Measurements from ENCODE around the gene ALKBH3.
A peak's percentile ranks its signal among the peaks of the same experiment; 100 is the strongest.

The ALKBH3 gene

DNA sequence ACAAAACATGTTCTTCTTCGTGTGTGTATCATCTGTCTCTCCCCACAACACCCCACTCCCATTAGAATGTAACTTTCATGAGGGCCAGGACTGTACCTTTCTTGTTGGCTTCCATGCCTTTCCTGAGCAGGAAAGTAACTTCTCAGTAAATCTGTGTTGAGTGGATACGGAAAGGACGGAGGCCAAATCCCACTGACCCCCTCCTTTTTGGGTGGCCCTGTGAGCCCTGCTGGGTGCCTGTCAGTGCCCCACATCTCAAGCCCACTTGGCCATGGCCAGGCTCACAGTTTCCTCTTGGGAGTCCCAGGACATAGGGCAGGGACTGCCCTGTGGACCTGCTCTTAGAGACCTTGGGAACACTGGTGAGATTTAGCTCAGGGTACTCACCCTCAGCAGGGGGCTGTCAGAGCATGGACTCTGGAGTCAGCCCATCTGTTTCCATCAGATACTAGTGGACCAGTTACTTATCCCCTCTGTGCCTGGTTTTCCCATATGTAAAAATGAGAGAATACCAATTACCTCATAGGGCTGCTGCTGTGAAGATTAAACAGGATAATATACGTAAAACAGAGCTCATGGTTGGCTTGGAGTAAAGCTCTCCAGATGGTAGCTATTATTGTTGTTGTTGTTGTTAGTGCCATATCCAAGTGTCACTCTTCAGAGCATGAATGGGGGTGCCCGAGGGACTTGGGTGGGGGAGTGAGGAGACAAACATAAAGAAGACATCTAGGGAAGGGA lies 60.8 kb downstream of the ALKBH3 start:
- DNase-seq (ENCODE audit: low spot score), result no peak

- peak; percentile 29 for DNase-seq (ENCODE audit: low spot score)
These were observed 62.2 kb downstream of the ALKBH3 start for GRCh38 chr11:43942662-43943371.

DNA sequence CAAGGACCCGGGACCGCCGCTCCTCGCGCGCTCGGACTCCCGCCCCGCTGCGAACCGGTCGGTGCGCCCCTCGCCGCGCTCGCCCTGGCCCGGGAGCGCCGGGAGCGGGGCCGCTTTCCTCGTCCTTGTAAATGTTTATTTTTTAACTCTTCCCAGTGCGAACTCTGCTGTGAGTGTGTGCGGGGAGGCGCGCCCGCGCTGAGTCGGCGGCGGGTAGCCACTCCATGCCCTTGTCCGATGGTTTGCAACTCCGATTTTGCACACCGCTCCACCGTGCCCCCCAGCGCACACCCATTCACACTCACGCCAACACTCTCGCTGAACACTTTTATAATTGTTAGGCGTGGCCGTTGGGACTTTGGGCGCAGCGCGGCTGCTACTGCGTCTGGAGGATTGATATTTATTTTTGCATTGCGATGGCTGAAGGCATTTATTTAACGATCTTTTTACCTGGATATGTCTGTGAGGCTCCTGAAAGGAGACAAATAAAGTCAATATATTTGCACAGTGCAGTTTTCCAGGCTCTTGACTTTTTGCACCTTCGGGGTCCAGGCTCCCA lies 62.8 kb downstream of the ALKBH3 start:
- no peak for DNase-seq (ENCODE audit: low spot score)

DNA sequence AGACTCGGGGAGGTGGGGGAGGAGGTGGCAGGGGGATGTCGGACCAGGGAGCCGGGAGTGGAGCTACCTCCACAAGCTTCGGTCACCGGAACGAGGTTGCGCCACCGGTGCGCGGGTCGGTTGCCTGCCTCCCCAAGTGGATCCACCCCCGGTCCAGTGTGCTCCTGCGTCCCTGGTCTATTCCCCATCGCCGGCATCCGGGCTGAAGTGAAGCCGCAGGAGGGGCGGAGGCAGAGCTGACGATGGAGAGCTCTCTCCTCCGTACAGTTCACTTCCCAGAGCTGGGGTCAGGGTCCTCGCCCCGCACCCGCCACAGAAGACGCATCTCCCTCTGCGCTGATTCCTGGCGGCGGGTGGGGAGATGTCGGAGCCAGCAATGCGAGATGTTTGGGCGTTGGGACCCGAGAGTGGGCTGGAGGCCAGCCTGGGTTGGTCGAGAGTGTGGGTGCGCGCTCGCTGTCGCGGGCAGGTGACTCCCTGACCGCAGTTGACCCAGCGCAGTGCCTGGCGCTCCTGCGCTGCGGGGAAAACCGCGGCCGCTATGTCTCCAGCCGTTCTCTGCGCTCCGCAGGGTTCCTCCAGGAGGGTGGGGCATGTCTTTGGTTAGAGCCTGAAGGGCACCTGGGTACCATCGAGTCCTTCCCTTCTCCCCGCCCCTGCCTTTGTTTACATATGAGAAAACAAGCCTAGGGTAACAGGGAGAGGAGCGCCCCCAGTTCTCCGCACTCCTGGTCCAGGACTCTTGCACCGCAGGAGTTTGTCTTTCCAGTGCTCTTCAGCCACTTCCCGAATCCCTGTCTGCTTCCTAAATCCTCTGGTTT lies 63.5 kb downstream of the ALKBH3 start:
- peak; percentile 28 for DNase-seq (ENCODE audit: low spot score)

DNA sequence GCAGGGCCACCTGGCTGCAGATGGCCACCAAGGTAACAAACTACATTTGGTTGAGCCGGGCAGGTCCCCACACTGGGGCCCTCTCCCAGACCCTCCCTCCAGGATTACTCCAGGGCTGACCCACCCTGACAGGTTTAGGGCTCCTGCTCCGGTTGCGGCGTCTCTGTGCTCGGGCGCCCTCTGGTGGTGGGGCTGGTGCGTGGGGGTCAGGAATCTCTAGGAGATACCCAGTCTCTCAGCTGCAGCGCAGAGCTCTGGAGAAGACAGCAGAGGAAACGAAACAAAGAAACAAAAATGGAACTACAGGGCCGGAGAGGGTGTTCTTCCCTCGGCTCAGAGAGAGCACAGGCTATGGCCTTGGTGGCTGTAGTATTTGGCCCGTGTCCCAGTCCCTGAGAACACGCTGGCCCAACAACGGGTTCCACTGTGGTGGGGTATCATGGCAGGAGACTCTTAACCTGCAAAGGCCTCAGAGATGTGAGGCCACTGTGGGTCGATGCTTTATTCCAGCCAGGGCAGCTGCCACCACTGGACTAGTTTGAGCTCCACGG lies 64.2 kb downstream of the ALKBH3 start:
- DNase-seq (ENCODE audit: low spot score), result peak; percentile 32

GRCh38 chr11:43947003-43947500 lies 66.4 kb downstream of the ALKBH3 start:
- no peak for DNase-seq (ENCODE audit: low spot score)

DNA sequence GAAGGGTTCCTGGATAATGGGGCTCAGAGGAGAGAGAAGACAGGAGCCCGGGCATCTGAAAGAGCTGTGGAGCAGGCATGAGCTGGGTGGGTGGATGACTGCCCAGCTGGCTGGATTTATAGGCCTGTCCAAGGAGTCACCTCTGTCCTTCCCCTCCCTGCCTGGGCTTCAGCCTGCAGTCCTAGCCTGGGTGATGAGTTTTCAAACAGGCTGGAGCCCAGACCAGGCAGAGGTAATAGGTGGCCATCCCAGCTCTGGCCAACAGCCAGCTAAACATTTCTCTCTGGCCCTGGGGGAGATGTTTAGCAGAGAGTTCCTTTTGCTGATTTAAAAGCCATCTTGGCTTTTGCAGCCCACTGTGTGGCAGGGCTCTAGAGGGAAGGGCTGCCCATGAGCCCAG lies 67.2 kb downstream of the ALKBH3 start:
- no peak for DNase-seq (ENCODE audit: low spot score)

- DNase-seq (ENCODE audit: low spot score), result no peak
These were observed 68.0 kb downstream of the ALKBH3 start for GRCh38 chr11:43948341-43949225.

GRCh38 chr11:43950311-43950855 lies 69.8 kb downstream of the ALKBH3 start:
- DNase-seq (ENCODE audit: low spot score), result no peak

DNA sequence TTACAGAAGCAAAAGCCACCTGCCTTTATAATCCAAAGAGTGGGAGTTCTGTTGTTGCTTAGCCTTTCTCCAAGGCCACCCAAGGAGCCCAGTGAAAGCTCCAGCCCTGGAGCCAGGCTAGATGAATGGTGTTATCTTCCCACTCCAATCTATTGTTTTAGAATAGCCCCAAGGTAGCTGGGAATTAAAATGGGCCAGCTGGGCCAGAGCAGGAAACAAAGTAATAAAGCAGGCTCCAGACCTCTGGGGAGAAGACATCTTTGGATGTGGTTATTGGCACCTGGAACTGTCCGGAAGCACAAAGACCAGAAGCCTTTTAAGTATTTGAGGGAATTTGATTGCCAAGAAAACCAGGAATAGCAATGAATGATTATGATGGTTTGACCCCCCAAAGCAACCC lies 70.6 kb downstream of the ALKBH3 start:
- DNase-seq (ENCODE audit: low spot score), result no peak

DNA sequence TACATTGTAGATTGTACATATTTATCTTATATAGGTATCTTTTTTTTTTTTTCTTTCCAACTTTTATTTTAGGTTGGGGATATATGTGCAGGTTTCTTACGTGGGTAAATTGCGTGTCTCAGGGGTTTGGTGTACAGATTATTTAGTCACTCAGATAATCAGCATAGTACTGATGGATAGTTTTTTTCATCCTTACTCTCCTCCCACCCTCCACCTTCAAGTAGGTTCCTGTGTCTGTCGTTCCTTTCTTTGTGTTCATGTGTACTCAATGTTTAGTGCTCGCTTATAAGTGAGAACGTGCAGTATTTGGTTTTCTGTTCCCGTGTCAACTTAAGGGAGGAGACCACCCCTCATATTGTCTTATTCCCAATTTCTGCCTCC lies 71.4 kb downstream of the ALKBH3 start:
- DNase-seq (ENCODE audit: low spot score), result no peak

DNA sequence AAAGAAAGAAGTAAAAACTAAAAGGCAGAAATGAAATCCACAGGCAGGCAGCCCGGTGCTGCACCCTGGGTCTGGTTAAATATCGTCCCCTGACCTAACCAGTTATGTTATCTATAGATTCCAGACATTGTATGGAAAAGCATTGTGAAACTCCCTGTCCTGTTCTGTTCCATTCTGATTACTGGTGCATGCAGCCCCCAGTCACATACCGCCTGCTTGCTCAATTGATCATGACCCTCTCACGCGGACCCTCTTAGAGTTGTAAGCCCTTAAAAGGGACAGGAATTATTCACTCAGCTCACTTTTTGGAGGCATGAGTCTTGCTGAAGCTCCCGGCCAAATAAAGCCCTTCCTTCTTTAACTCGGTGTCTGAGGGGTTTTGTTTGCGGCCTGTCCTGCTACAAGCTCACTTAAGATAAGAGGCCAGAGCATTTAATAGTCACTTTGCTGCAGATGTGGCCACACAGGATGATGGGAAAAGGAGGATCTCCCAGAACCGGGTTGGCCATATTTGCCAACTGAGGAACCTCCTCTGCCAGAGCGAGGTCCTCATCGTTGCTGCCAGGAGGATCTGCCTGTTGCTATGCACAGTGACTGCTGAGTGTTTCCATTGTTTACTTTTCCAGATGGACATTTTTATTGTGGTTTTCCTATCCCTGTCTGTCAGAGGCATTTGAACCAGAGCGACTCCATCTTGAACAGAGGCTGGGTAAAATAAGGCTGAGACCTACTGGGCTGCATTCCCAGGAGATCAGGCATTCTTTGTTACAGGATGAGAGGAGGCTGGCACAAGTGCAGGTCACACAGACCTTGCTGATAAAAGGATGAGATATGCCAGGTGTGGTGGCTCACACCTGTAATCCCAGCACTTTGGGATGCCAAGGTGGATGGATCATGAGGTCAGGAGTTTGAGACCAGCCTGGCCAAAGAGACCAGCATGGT lies 72.0 kb downstream of the ALKBH3 start:
- no peak for DNase-seq (ENCODE audit: low spot score)

GRCh38 chr11:43953521-43953920 lies 72.9 kb downstream of the ALKBH3 start:
- DNase-seq (ENCODE audit: low spot score), result no peak

GRCh38 chr11:43954241-43954640 lies 73.6 kb downstream of the ALKBH3 start:
- no peak for DNase-seq (ENCODE audit: low spot score)

DNA sequence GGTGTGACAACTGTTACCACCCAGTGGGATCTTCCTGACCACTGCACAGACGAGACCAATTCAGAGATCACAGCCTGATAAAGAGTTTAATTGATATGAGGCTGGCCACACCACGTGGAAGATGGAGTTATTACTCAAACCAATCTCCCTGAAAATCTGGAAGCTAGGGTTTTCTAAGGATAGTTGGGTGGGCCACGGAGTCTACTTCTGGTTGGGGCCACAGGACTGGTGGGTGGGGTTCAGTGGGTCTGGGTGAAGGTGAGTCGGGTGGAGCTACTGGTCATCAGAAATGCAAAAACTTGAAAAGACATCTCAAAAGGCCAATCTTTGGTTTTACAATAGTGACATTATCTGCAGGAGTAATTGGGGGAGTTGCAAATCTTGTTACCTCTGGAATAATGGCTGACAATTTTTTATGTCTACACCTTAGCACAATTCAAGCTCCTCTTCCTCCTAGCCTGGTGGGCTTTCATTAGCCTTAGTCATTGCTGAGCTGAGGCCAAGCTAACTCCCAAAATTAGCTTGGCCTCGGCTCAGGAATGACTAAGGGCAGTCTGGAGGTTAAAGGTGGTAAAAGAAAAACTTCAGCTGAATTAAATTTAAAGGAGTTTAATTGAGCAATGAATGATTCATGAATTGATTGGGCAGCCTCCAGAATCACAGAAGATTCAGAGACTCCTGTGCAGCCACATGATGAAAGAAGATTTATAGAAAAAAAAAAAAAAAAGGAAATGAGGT lies 74.9 kb downstream of the ALKBH3 start:
- DNase-seq (ENCODE audit: low spot score), result no peak

DNA sequence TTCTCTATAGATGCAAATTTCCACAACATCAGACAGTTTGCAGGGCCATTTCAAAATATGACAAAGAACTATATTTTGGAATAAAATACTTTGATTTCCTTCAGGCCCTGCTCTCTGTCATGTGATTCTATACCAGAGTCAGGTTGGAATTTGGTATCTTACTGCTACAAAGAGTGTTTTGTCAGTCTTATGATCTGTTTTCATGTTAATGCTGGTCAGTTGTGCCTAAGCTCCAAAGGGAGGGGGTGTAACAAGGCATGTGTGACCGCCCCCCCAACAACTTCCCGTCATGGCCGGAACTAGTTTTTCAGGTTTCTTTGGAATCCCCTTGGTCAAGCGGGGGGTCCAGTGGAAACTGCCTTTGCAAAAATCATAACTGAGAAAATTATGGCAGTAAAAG lies 76.9 kb downstream of the ALKBH3 start:
- DNase-seq (ENCODE audit: low spot score), result no peak

DNA sequence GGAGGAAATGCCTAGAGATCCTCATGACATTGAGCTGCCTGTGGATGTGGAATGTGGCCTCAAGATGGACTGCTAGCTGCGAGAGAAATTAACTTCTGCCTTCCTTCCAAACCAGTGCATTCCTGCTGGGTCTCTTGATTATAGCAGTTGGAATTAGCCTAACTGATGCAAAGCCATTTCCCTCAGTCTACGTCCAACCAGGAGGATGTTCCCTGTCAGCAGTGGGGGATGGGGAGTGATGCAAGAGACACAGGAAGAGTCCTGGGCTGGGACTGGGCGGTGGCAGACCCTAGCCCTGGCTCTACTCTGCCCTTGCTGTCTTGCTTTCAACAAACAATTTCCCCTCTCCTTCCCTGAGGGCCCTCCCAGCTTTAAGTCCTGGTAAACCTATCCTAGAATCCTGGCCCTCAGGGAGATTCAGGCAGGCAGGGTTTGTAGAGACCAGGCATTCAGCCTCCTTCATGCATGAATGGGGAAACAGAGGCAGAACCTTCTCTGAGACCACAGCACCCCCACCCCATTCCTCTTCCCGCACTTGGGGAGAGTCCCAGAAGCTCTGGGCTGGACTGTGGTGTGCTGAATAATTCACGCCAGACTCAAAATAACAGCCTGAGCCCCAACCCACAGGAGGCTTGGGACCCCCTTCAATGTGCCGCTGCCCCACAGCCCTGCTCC lies 78.8 kb downstream of the ALKBH3 start:
- DNase-seq (ENCODE audit: low spot score), result no peak

All from cerebellar cortex (tissue), 1 donor.